Calu3 (cell line): ENCODE measurements around the gene MN1. TPM values are rescaled to one million over a fixed set of nuclear protein-coding genes. Genes with fewer than 3 reads are reported as not detected.

Source experiments
- Bru-seq: library from RNA; stranded (reverse); fragments of 400-500 nt; gene quantifications from one replicate; lab custom pipeline; 2021; lab: Mats Ljungman, UMichigan
- BruChase-seq, 2 experiments: library from RNA; stranded (reverse); fragments of 400-500 nt; gene quantifications; one replicate each; lab custom pipeline; 2021; lab: Mats Ljungman, UMichigan
- BruUV-seq: library from RNA; stranded (reverse); fragments of 400-500 nt; replicated peaks from 2 replicates; lab custom pipeline; 2021; lab: Mats Ljungman, UMichigan
- CTCF ChIA-PET: fragments of 300-600 bp; sonication (Branson Sonifier 250); formaldehyde crosslinking; loops from one replicate; lab custom pipeline; 2022; ENCODE audit warnings: antibody characterized with exemption; lab: Charles Lee
- DNase-seq: peaks from one replicate; pipeline ENCODE4 v3.0.0; 2022
- H3K27ac Mint-ChIP-seq: one replicate; pipeline ENCODE4 v1.8.0; 2022; ENCODE audit warnings: mixed read lengths; ENCODE audit not compliant: unreplicated experiment
- H3K27me3 Mint-ChIP-seq: one replicate; pipeline ENCODE4 v1.8.0; 2022; ENCODE audit warnings: mixed read lengths; ENCODE audit not compliant: unreplicated experiment
- H3K36me3 Mint-ChIP-seq: one replicate; pipeline ENCODE4 v1.8.0; 2022; ENCODE audit warnings: mild to moderate bottlenecking, moderate library complexity, mixed read lengths; ENCODE audit not compliant: insufficient read depth, unreplicated experiment
- H3K4me1 Mint-ChIP-seq: one replicate; pipeline ENCODE4 v1.8.0; 2022; ENCODE audit warnings: mild to moderate bottlenecking, low read depth, mixed read lengths; ENCODE audit not compliant: unreplicated experiment
- H3K4me3 Mint-ChIP-seq: one replicate; pipeline ENCODE4 v1.8.0; 2022; ENCODE audit warnings: mild to moderate bottlenecking, low read depth, moderate library complexity, mixed read lengths; ENCODE audit not compliant: unreplicated experiment
- H3K9me3 Mint-ChIP-seq: one replicate; pipeline ENCODE4 v1.8.0; 2022; ENCODE audit warnings: low read depth, mixed read lengths; ENCODE audit not compliant: unreplicated experiment
- intact Hi-C: fragments of 100-400 bp; cut with micrococcal nuclease; formaldehyde crosslinking; loops from one replicate; pipeline ENCODE4 v1.10.0; 2022; ENCODE audit not compliant: unreplicated experiment
- long read RNA-seq: library from polyadenylated mRNA; stranded (forward); transcript quantifications from one replicate; pipeline ENCODE4 v2.0.0, GENCODE V29; 2022
- total RNA-seq: library from RNA; stranded (reverse); gene quantifications from 2 replicates; pipeline ENCODE4 v1.2.3, GENCODE V29; 2022
- TF ChIP-seq, protein P1 (sequence below): fragments of 200-600 bp; IDR thresholded peaks from one replicate; pipeline ENCODE4 v1.8.0; 2022; ENCODE audit warnings: antibody characterized with exemption; ENCODE audit not compliant: unreplicated experiment

Gene MN1
- total RNA-seq, result 1.7 and 2.3 TPM in 2 replicates
- Bru-seq, nascent RNA, result percentile 40 among the genes with signal in this experiment
- BruChase-seq, experiment 1, labeled RNA remaining after a 6-hour chase, result percentile 36 among the genes with signal in this experiment
- BruChase-seq, experiment 2, labeled RNA remaining after a 2-hour chase, result percentile 41 among the genes with signal in this experiment
- long read RNA-seq, full-length matches to known transcripts, result 1 of 6 reads
- long read RNA-seq, partial matches to known transcripts, result 0 of 6 reads
- long read RNA-seq, other reads (novel, unspliced or antisense), result 5 of 6 reads

- Mint-ChIP-seq H3K4me3 (peak within 1 kb of the TSS; percentile 82), H3K36me3 (peaks cover 26% of the 10 kb centered on the region), H3K4me1 (peaks cover 18% of the 10 kb centered on the region), H3K27me3 (peaks cover 12% of the 10 kb centered on the region), H3K27ac (peak within 1 kb of the TSS; percentile 52), H3K9me3 (no peaks in the 10 kb centered on the region)
- intact Hi-C loops, result loop anchor here (2.0 to 10.0 kb wide), 3 partner anchors 177 to 1045 kb away; no protein-coding TSS in a partner anchor
- no TSS peak for BruUV-seq
- DNase-seq, result peak; percentile 54
- CTCF ChIA-PET, result interaction anchor here (0.6 to 1.4 kb wide), 3 partner anchors 79 to 940 kb away, joined by 3 to 6 read pairs (median 3); no protein-coding TSS in a partner anchor
- TF ChIP-seq, protein P1, sequence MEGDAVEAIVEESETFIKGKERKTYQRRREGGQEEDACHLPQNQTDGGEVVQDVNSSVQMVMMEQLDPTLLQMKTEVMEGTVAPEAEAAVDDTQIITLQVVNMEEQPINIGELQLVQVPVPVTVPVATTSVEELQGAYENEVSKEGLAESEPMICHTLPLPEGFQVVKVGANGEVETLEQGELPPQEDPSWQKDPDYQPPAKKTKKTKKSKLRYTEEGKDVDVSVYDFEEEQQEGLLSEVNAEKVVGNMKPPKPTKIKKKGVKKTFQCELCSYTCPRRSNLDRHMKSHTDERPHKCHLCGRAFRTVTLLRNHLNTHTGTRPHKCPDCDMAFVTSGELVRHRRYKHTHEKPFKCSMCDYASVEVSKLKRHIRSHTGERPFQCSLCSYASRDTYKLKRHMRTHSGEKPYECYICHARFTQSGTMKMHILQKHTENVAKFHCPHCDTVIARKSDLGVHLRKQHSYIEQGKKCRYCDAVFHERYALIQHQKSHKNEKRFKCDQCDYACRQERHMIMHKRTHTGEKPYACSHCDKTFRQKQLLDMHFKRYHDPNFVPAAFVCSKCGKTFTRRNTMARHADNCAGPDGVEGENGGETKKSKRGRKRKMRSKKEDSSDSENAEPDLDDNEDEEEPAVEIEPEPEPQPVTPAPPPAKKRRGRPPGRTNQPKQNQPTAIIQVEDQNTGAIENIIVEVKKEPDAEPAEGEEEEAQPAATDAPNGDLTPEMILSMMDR, result no peak
These were observed at the start of gene MN1 for GRCh38 chr22:27801616-27802345. MN1 (minus strand) TSS chr22:27801756; CDS start chr22:27800543, 1,213 bp downstream.

DNA sequence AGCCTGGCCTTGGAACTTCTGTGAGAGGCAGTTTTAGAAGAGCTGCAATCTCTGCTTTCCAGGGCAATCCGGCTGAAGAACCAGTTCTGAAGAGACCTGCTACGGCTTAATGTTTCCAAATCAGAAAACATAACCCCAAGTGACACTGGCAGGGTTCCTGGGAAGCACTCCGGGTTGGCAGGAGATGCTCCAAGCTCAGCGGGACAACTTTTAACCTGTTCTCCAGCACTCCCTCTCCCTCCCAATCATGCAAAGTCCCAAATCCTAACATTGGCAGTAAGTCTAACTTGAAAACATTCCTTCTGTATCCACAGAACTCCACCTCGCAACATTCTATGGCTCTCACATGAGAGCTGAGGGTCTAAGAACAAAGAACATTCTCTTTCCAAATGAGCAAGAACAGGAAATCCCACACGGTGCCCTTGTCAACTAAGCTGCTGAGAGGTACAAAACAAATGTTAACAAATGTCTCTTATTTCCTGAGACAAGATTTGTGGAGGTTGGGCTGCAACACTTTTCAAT, 48.5 kb upstream of the MN1 start:
- no peaks in the 10 kb centered on the region for H3K9me3 Mint-ChIP-seq
- H3K36me3 Mint-ChIP-seq, result peaks cover 52% of the 10 kb centered on the region
- no peak overlapping the region for H3K4me3 Mint-ChIP-seq
- no peaks in the 10 kb centered on the region for H3K4me1 Mint-ChIP-seq
- no peak for DNase-seq
- no peaks in the 10 kb centered on the region for H3K27me3 Mint-ChIP-seq
- TF ChIP-seq, protein P1, result no peak
- CTCF ChIA-PET, result no interaction called here
- intact Hi-C loops, result no loop called here
- H3K27ac Mint-ChIP-seq, result no peak overlapping the region
- no TSS peak for BruUV-seq

GRCh38 chr22:27848005-27848404, 46.4 kb upstream of the MN1 start:
- CTCF ChIA-PET, result interaction anchor here (0.7 kb wide), 1 partner anchor 16 kb away, joined by 3 read pairs; no protein-coding TSS in a partner anchor
- no peaks in the 10 kb centered on the region for H3K27me3 Mint-ChIP-seq
- no TSS peak for BruUV-seq
- no peaks in the 10 kb centered on the region for H3K9me3 Mint-ChIP-seq
- no peak overlapping the region for H3K4me3 Mint-ChIP-seq
- intact Hi-C loops, result no loop called here
- peaks cover 42% of the 10 kb centered on the region for H3K36me3 Mint-ChIP-seq
- TF ChIP-seq, protein P1, result no peak
- DNase-seq, result no peak
- H3K4me1 Mint-ChIP-seq, result no peaks in the 10 kb centered on the region
- H3K27ac Mint-ChIP-seq, result no peak overlapping the region

- Mint-ChIP-seq H3K36me3 (peaks cover 36% of the 10 kb centered on the region), H3K4me3 (no peak overlapping the region), H3K4me1 (no peaks in the 10 kb centered on the region), H3K27me3 (no peaks in the 10 kb centered on the region), H3K27ac (no peak overlapping the region), H3K9me3 (no peaks in the 10 kb centered on the region)
- TF ChIP-seq, protein P1, result no peak
- BruUV-seq, result no TSS peak
- CTCF ChIA-PET, result no interaction called here
- intact Hi-C loops, result no loop called here
- DNase-seq, result no peak
These were observed 45.4 kb upstream of the MN1 start for GRCh38 chr22:27846910-27847309.
